Osteoblast (primary cell): ENCODE measurements around the gene MYO10. TPM values are rescaled to one million over a fixed set of nuclear protein-coding genes. Genes with fewer than 3 reads are reported as not detected.

Experiments
- DNase-seq: peaks from one replicate; pipeline ENCODE4 v3.0.0; 2011; ENCODE audit warnings: low spot score, mixed read lengths; ENCODE audit not compliant: insufficient read length; ENCODE audit errors: missing footprints
- H2AFZ ChIP-seq: 2 replicates; pipeline ENCODE4 v1.6.0; 2011; ENCODE audit warnings: mild to moderate bottlenecking, low read length
- H3K27ac ChIP-seq: 2 replicates; pipeline ENCODE4 v1.5.1; 2011; ENCODE audit warnings: mild to moderate bottlenecking, low read depth, low read length, moderate library complexity
- H3K27me3 ChIP-seq: 2 replicates; pipeline ENCODE4 v1.6.0; 2012; ENCODE audit warnings: mild to moderate bottlenecking, control low read depth, inconsistent platforms, low read length, moderate library complexity; ENCODE audit not compliant: insufficient read depth
- H3K36me3 ChIP-seq: 2 replicates; pipeline ENCODE4 v1.5.1; 2011; ENCODE audit warnings: mild to moderate bottlenecking, low read length, control low read depth, moderate library complexity; ENCODE audit not compliant: insufficient read depth
- H3K4me1 ChIP-seq: 2 replicates; pipeline ENCODE4 v1.5.1; 2011; ENCODE audit warnings: mild to moderate bottlenecking, low read length, control low read depth, moderate library complexity; ENCODE audit not compliant: insufficient read depth
- H3K4me2 ChIP-seq: 2 replicates; pipeline ENCODE4 v1.6.0; 2011; ENCODE audit warnings: mild to moderate bottlenecking, low read length; ENCODE audit not compliant: insufficient read depth
- H3K4me3 ChIP-seq: fragments of 200-600 bp; sonication (generic); 3 replicates; pipeline ENCODE4 v1.5.1; 2012; ENCODE audit warnings: mild to moderate bottlenecking, low read length, inconsistent platforms; ENCODE audit not compliant: insufficient read depth
- H3K79me2 ChIP-seq: 2 replicates; pipeline ENCODE4 v1.6.0; 2012; ENCODE audit warnings: mild to moderate bottlenecking, low read length, control low read depth, inconsistent platforms; ENCODE audit not compliant: insufficient read depth
- H3K9me3 ChIP-seq: 2 replicates; pipeline ENCODE4 v1.5.1; 2011; ENCODE audit warnings: low read depth, low read length, control low read depth
- H4K20me1 ChIP-seq: 2 replicates; pipeline ENCODE4 v1.6.0; 2012; ENCODE audit warnings: mild to moderate bottlenecking, low read length, control low read depth; ENCODE audit not compliant: insufficient read depth
- CTCF ChIP-seq: IDR thresholded peaks from 2 replicates; pipeline ENCODE4 v1.5.1; 2011; ENCODE audit warnings: mild to moderate bottlenecking, low read depth, low read length, moderate library complexity; ENCODE audit errors: extremely low read depth
- total RNA-seq: library from RNA; depleted of rRNA; stranded (reverse); fragments of >200 nt; gene quantifications from 2 replicates; pipeline ENCODE4 v1.2.3, GENCODE V29; 2012

The MYO10 gene
- total RNA-seq, 1 donor, result 40.9 TPM

- no peak for DNase-seq
- H3K36me3 ChIP-seq, result peaks cover 11% of the 10 kb centered on the region
- H3K4me2 ChIP-seq, result no peak overlapping the region
- H3K4me1 ChIP-seq, result peaks cover 7% of the 10 kb centered on the region
- TF ChIP-seq CTCF, result no peak
- H2AFZ ChIP-seq, result no peak overlapping the region
- peaks cover 26% of the 10 kb centered on the region for H3K79me2 ChIP-seq
- peak overlapping the region; percentile 11 for H3K27ac ChIP-seq
- no peak overlapping the region for H3K4me3 ChIP-seq
- no peaks in the 10 kb centered on the region for H4K20me1 ChIP-seq
- no peaks in the 10 kb centered on the region for H3K9me3 ChIP-seq
- H3K27me3 ChIP-seq, result no peaks in the 10 kb centered on the region
Observed at GRCh38 chr5:16735101-16736060, 200.7 kb downstream of the MYO10 start.

GRCh38 chr5:16733331-16734006 is 202.6 kb downstream of the MYO10 start:
- Histone ChIP-seq H3K27me3 (no peaks in the 10 kb centered on the region), H3K27ac (no peak overlapping the region), H3K4me2 (no peak overlapping the region), H3K9me3 (no peaks in the 10 kb centered on the region), H3K4me1 (peaks cover 7% of the 10 kb centered on the region), H3K79me2 (peaks cover 30% of the 10 kb centered on the region), H3K4me3 (no peak overlapping the region), H2AFZ (no peak overlapping the region), H4K20me1 (no peaks in the 10 kb centered on the region), H3K36me3 (peaks cover 12% of the 10 kb centered on the region)
- no peak for DNase-seq
- TF ChIP-seq CTCF, result no peak

- no peak for TF ChIP-seq CTCF
- no peaks in the 10 kb centered on the region for H3K27me3 ChIP-seq
- H3K36me3 ChIP-seq, result peaks cover 12% of the 10 kb centered on the region
- H3K79me2 ChIP-seq, result peaks cover 33% of the 10 kb centered on the region
- H3K4me2 ChIP-seq, result no peak overlapping the region
- H2AFZ ChIP-seq, result no peak overlapping the region
- H3K27ac ChIP-seq, result no peak overlapping the region
- no peaks in the 10 kb centered on the region for H3K9me3 ChIP-seq
- no peak for DNase-seq
- H3K4me3 ChIP-seq, result no peak overlapping the region
- peaks cover 7% of the 10 kb centered on the region for H3K4me1 ChIP-seq
- no peaks in the 10 kb centered on the region for H4K20me1 ChIP-seq
Observed at GRCh38 chr5:16732356-16732755, 203.7 kb downstream of the MYO10 start.
